Stimulated activated CD4-positive, alpha-beta T cell treated with anti-CD3 and anti-CD28 coated beads, Interleukin-15, amount 100 ng/mL, for 48 hours (primary cell): ENCODE results near the gene PGBD2.
"Not testable (repeated sequence)": the region's sequence is repeated elsewhere in the genome, so short reads cannot be mapped to it uniquely, and the experiment has no call there.

Source experiments
- DNase-seq, 2 donors: peaks; one replicate each; pipeline ENCODE4 v3.0.0-alpha.2; 2020; ENCODE audit warnings: low read depth in 2 of 2

The PGBD2 gene

GRCh38 chr1:248906009-248906752 is at the start of gene PGBD2:
TSS of gene PGBD2 (plus strand) at chr1:248906235. CDS start at chr1:248913863, 7,628 bp downstream.
- peak; percentile 94 to 95 for DNase-seq

GRCh38 chr1:248857201-248857600 is 48.8 kb upstream of the PGBD2 start:
- DNase-seq, result no peak

DNA sequence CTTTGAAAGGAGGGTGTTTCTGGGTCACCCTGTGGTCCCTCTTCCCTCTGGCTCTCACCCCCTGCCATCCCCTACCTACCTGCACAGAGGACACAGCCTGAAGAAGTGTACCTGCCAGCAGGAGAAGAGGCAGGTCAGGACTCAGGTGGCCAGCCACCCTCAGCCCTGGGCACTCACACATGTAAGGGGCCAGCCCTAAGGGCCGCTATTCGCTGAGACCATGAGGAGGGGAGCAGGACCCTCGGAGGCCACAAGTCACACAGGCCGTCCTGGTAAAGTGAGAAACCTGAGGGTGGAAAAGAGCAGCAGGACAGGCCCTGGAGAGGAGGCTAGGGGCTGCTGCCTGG is 48.3 kb upstream of the PGBD2 start:
- no peak for DNase-seq

DNA sequence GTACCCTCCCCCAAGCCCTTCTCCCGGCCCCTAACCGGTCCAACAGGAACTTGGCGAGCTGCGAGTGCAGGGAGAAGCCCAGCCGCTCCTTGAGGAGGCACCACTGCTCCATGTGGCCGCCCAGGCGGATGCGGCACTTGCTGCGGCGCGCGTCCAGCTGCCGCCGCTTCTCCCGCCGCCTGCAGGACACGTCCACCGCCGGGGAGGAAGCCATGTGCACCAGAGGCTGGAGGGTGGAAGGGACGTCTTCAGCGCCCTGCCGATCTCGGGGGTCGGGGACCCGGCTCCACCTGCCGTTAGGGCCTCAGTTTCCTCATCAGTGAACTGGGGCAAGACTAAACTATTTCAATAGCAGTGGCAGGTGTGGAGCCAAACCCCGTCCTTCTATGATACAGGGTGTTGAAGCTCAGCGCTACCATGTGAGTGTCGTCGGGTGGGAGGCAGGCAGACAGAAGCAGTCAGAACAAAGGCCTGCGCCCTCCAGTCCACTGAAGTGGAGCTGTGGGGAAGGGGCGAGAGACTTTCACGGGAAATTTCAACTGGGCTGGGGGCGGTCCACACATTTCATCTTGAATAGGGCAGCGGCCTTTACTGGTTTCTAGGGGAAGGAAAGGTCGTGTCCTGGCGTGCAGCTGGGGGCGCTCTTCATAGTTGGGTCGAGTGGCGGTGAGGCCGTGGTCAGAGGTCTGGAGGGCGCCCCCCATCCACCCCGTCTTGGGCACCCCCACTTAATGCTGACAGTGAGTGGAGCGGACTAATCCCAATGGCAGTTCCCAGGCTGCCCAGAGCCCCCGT is 47.7 kb upstream of the PGBD2 start:
- DNase-seq, result peak in 1 of 2 donors; percentile 35

DNA sequence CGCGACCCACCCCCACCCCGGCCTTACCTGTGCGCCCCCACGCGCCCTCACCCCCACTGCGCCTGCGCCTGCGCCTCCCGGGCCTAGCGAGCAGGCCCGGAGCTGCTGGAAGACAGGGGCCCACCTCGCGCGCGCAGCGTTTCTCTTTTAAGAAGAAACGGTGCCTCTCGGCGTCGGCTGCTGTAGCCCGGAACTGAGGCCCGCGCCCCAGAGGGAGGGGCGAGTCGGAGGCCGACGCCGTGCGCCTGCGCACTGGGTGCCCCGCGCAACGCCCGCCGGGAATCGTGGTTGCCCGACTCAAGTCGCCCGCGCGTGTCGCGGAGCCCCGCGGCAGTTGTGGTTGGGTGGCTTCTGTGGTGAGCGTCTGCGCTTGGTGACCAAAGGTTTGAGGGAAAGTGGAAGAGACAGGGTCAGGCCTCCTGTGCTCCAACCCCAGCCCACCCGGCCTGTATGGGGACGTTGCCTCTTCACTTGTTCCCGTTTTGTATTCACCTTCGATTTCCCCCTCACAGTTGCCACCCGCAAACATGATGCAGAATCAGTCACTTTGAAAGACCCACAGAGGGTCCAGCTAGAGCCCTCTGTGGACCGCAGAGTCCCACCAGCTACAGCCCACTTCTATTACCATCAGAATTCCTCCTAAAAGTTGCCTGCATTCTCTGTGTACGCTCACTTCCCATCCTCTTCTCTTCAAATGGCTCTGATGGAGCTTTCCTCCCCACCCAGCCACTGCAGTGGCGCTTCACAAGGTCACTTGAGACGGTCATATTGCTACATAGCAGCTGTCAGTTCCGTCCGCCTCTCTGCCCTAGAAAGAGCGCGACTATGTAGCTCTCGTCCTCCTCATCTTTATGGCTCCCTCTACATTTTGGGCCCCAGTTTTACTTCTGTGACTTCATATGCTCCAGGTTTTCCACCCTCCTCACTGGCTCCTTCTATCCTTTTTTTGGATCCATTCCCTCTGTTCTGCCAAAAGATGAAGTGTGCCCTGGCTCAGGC is 46.8 kb upstream of the PGBD2 start, which contains the start of gene ZNF692:
ZNF692 (minus strand) TSS at position 195 of the 999 bp plus-strand sequence. CDS start 776 bp downstream, outside the sequence.
- peak; percentile 96 to 98 for DNase-seq

DNA sequence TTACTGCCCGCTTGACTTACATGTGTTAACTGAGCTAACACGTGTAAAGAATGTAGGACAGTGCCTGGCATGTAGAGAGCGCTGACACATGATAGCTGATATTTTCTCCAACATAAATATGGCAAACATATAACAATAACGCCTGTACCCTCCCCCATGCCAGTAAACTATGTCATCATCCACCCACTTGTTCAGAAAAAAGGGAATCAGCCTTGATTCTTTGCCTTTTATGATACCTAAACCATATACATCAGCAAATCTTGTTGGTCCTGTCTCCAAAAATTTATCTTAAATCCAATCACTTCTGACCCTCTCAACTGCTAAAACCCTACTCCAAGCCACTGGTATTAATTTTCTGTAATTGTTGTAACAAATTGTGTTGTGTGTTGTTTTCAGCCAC is 46.0 kb upstream of the PGBD2 start:
- DNase-seq, result no peak

DNA sequence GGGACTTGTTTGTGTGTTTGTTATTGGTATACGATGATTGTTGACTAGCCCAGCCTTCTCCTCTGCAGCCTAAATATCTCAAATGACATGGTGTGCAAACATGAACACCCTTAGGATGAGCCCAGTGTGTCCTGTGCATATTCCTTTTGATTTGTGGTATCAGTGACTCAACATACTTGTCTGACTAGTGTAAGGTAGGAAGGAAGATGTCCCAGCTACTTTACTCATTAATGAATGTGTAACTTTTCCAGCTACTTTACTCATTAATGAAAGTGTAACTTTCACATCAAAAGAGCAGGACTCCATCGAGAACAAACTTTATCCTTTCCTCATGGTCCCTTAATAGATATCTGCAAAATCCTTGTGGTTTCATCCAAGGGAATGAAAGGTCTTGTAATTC is 44.4 kb upstream of the PGBD2 start:
- no peak for DNase-seq

DNA sequence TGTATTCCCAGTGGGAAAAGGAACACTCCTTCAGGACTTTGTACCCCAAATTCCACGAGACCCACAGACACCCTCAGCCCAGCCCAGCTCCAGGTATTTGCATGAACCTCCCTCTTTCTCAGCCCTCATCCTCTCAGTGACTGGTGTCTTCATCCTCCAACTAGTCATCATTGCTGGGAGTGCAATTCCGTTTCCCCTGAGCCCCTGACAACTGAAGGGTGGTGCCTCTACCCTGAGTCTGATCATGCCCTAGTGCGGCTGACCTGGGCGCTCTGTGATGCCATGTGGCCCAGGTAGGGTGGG is 43.4 kb upstream of the PGBD2 start:
- no peak for DNase-seq

DNA sequence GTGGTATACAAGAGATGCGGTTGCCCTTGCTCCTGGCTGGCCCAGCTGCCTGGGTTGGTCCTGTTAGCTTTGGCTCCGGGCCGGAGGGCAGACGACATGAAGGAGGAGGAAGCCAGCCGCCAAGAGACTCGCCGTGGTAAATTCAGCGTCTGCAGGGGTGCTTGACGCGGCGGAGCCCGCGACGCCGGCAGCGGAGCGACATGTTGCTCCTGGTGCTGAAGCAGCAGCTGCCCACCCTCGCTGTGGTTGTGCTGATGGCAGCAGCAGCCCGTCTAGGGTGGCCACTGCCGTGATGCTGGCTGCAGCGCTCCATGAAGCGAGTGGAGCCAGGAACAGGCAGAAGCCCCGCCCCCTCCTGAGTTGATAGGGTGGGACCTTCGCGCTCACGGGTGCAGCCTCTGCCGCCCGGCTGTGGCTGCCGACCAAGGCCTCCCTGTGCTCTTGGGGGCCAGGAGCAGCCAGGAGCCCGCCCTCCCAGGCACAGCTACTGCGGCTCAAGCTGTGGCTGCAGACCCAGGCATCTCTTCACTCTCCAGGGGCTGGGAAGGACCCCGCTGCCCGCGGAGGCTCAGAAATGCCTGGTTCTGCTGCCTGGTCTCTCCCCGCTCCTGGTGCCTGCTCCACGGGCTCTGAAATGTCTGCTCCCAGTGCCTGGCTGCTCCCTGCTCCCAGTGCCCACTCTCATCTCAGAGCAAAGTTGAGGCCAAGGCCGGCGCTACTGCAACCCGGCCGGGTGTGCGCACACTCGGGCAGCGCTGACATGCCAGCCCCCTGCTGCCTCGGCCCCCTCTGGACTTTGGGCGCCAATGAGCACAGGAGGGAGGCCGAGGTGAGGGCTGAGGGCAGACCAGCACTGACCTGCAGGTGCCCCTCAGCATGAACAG is 42.8 kb upstream of the PGBD2 start:
- peak; percentile 56 to 81 for DNase-seq

GRCh38 chr1:248871837-248872401 is 34.1 kb upstream of the PGBD2 start:
- DNase-seq, result no peak

DNA sequence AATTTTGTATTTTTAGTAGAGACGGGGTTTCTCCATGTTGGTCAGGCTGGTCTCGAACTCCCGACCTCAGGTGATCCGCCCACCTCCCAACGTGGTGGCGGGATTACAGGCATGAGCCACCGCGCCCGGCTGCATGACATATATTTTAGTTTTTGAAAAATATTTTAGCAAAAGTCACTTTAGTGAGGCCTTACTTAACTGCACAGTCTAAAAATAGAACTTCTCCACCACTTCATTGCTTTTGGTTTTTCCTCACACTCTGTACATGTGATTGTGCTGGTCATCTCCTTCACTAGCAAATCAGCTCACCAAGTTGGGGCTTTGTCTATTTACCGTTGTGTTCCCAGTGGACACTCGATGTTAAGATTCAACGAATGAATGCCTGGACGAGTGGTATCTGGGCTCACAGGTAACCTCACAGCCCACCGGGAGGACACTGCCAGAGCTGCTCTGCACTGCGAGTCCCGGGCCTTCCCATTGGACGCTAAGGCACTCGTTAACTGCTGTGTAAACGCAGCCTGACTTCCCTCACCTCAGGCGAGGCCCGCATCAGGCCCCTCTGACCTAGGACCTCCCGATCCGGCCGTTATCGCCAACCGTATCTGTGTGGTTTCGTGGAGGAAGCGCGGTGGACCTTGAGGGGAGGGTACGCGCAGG is 33.2 kb upstream of the PGBD2 start:
- peak in 1 of 2 donors; percentile 36 for DNase-seq

DNA sequence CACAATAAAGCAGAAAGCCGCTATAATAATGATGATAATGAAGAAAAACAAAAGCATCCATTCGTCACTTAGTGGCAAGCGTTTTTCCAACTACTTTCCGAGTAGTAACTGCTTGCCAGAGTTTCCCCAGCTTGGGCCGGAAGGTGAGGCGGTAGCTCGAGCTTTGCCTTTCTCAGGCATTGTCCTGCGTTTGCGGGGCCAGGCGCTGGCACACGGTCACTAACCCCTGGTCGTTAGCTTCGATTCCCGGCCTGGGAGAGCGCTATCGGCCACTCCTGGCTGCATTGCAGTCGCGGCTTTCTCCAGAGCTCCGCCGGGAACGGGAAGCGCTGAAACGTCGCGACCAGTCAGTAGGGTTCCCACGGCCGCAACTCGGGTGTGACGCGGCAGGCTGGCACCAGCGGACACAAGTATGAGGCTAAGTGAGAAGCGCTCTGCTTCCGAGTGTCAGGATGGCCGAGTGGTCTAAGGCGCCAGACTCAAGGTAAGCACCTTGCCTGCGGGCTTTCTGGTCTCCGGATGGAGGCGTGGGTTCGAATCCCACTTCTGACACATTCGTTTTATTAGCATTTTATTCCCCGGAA is 32.5 kb upstream of the PGBD2 start:
- peak; percentile 91 to 92 for DNase-seq

DNA sequence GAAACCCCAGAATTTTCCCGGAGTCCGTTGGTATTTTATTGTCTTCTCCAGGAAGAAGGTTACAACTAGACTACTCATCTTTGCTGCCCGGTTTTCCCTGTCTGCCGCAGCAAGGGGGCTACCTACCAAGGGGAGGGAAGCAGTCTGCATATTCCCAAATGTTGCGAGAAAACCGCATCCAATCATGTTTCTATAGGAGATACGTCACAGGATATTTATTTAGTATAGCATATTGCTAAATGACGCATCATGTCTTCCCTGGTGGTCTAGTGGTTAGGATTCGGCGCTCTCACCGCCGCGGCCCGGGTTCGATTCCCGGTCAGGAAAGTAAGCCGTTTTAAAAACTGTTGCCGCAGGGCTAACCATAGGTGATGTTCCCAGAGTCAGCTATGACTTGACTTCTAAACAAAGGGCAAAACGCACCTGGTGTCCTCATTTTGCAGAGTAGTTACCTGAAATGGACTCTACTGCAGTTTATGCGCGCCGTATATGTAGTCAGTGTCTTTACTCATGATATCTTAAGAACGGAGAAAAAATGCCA is 32.0 kb upstream of the PGBD2 start:
- DNase-seq, result peak; percentile 68 to 70

- DNase-seq, result no peak
Measured at GRCh38 chr1:248881261-248881660, 24.8 kb upstream of the PGBD2 start.

- not testable (repeated sequence) for DNase-seq
Measured at GRCh38 chr1:248882427-248882826, 23.6 kb upstream of the PGBD2 start.

DNA sequence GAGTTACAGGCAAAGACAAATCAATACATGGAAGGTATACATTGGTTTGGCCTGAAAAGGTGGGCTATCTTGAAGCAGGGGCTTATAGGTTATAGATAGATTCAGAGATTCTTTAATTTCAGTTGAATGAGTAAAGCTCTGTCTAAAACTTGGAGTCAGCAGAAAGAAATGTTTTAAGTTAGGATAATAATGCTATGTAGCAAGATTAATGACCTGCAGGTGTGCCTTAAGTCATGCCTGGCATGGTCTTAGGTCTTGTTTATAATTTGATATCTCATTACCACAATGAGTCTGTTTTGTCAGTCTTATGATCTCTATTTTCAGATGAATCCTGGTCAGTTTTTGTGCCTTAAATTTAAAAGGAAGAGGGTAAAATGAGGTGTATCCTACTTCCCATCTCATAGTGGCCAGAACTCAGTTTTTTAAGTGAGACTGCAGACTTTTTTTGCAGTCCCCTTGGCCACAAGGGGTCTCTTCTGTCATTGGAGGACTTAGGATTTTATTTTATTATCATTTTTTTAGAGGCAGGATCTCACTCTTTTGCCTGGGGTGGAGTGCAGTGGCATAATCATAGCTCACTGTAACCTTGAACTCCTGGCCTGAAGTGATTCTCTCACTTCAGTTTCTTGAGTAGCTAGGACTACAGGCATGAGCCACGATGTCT is 21.3 kb upstream of the PGBD2 start:
- DNase-seq, result no peak

GRCh38 chr1:248885646-248886045 is 20.4 kb upstream of the PGBD2 start:
- DNase-seq, result no peak

DNA sequence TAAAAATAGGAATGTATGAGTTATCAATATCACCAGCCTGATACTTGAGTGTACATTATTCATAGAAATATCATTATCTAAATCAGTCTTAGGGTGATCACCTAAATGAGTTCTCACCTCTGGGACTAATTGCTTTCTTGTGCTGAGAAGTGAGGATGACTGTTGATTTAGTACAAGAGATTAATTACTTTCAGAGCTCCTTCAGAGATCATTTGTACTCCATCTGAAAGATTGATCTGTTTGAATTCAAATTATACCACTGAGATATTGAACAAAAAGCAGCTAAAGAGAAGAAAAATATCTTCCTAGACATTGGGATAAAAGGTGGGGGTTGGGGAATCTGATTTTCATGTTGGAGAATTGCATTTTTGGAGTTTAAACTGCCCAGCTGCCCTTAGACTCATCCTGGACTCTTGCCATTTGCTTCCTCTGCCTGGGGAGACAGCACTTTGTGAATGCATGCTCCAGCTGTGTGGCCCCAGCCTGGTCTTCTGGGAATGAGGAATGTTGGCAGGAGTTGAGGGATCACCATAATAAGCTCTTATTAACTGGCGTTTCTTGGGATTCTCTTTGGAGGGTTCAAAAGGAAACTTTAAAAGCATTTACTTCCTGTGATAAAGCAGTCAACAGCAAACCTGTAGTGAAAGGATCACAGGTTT is 19.7 kb upstream of the PGBD2 start:
- DNase-seq, result no peak
